TTC549 (cell line): ENCODE results near the gene NLGN1.

Experiments
- FAIRE-seq: peaks from 2 replicates; lab custom pipeline; 2012; peaks lifted over from hg19 to GRCh38; lab: Jason Lieb, UNC

The NLGN1 gene

GRCh38 chr3:173730391-173730790 lies 332.8 kb downstream of the NLGN1 start:
- FAIRE-seq = no peak

- no peak for FAIRE-seq
These were observed 334.7 kb downstream of the NLGN1 start for GRCh38 chr3:173732237-173732636.

GRCh38 chr3:173733029-173733652 lies 335.6 kb downstream of the NLGN1 start:
- no peak for FAIRE-seq

GRCh38 chr3:173734473-173734872 lies 336.9 kb downstream of the NLGN1 start:
- FAIRE-seq = no peak

GRCh38 chr3:173734895-173735294 lies 337.4 kb downstream of the NLGN1 start:
- no peak for FAIRE-seq

- FAIRE-seq = no peak
These were observed 338.3 kb downstream of the NLGN1 start for GRCh38 chr3:173735841-173736240.

GRCh38 chr3:173737167-173737808 lies 339.7 kb downstream of the NLGN1 start:
- FAIRE-seq = no peak

GRCh38 chr3:173739726-173740125 lies 342.2 kb downstream of the NLGN1 start:
- FAIRE-seq = no peak

- FAIRE-seq = no peak
These were observed 344.9 kb downstream of the NLGN1 start for GRCh38 chr3:173742491-173742890.

- FAIRE-seq = no peak
These were observed 345.6 kb downstream of the NLGN1 start for GRCh38 chr3:173743111-173743510.

GRCh38 chr3:173743516-173743915 lies 346.0 kb downstream of the NLGN1 start:
- no peak for FAIRE-seq

GRCh38 chr3:173744479-173744878 lies 346.9 kb downstream of the NLGN1 start:
- no peak for FAIRE-seq

GRCh38 chr3:173744895-173745294 lies 347.4 kb downstream of the NLGN1 start:
- FAIRE-seq = no peak

GRCh38 chr3:173745952-173746682 lies 348.6 kb downstream of the NLGN1 start:
- no peak for FAIRE-seq

- no peak for FAIRE-seq
These were observed 349.9 kb downstream of the NLGN1 start for GRCh38 chr3:173747427-173747826.

GRCh38 chr3:173748105-173748504 lies 350.6 kb downstream of the NLGN1 start:
- FAIRE-seq = no peak

- no peak for FAIRE-seq
These were observed 352.6 kb downstream of the NLGN1 start for GRCh38 chr3:173750095-173750494.

- no peak for FAIRE-seq
These were observed 353.0 kb downstream of the NLGN1 start for GRCh38 chr3:173750591-173750990.

- no peak for FAIRE-seq
These were observed 356.0 kb downstream of the NLGN1 start for GRCh38 chr3:173753593-173753992.

- no peak for FAIRE-seq
These were observed 357.6 kb downstream of the NLGN1 start for GRCh38 chr3:173755161-173755560.

- FAIRE-seq = no peak
These were observed 363.6 kb downstream of the NLGN1 start for GRCh38 chr3:173761161-173761560.

- no peak for FAIRE-seq
These were observed 365.0 kb downstream of the NLGN1 start for GRCh38 chr3:173762501-173762900.

GRCh38 chr3:173770011-173770410 lies 372.5 kb downstream of the NLGN1 start:
- no peak for FAIRE-seq
